ENCODE results near the gene UNC45A.

Gene UNC45A

DNA sequence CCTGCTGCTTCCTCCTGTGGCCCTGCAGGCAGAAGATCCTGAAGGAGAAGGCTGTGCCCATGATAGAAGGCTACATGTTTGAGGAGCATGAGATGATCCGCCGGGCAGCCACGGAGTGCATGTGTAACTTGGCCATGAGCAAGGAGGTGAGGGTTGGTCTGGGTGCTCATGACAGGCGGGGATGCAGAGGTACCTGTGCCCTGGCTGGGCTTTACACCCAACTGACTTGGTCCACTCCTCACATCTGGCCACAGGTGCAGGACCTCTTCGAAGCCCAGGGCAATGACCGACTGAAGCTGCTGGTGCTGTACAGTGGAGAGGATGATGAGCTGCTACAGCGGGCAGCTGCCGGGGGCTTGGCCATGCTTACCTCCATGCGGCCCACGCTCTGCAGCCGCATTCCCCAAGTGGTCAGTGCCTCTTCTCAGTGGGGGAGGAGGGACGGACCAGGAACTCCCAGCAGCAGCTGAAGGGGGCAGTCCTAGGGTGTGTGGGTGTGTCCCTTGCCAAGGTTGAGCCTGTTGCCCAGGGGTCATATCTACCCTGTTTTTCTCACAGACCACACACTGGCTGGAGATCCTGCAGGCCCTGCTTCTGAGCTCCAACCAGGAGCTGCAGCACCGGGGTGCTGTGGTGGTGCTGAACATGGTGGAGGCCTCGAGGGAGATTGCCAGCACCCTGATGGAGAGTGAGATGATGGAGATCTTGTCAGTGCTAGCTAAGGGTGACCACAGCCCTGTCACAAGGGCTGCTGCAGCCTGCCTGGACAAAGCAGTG lies 18.0 kb downstream of the UNC45A start:
- TF ChIP-seq, protein P1, sequence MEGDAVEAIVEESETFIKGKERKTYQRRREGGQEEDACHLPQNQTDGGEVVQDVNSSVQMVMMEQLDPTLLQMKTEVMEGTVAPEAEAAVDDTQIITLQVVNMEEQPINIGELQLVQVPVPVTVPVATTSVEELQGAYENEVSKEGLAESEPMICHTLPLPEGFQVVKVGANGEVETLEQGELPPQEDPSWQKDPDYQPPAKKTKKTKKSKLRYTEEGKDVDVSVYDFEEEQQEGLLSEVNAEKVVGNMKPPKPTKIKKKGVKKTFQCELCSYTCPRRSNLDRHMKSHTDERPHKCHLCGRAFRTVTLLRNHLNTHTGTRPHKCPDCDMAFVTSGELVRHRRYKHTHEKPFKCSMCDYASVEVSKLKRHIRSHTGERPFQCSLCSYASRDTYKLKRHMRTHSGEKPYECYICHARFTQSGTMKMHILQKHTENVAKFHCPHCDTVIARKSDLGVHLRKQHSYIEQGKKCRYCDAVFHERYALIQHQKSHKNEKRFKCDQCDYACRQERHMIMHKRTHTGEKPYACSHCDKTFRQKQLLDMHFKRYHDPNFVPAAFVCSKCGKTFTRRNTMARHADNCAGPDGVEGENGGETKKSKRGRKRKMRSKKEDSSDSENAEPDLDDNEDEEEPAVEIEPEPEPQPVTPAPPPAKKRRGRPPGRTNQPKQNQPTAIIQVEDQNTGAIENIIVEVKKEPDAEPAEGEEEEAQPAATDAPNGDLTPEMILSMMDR (IDR thresholded peaks at IDR 0.05; ENCODE audit: low read depth, low read length), result no peak
- DNase-seq (ENCODE audit: extremely low read depth, low read depth), result no peak

DNA sequence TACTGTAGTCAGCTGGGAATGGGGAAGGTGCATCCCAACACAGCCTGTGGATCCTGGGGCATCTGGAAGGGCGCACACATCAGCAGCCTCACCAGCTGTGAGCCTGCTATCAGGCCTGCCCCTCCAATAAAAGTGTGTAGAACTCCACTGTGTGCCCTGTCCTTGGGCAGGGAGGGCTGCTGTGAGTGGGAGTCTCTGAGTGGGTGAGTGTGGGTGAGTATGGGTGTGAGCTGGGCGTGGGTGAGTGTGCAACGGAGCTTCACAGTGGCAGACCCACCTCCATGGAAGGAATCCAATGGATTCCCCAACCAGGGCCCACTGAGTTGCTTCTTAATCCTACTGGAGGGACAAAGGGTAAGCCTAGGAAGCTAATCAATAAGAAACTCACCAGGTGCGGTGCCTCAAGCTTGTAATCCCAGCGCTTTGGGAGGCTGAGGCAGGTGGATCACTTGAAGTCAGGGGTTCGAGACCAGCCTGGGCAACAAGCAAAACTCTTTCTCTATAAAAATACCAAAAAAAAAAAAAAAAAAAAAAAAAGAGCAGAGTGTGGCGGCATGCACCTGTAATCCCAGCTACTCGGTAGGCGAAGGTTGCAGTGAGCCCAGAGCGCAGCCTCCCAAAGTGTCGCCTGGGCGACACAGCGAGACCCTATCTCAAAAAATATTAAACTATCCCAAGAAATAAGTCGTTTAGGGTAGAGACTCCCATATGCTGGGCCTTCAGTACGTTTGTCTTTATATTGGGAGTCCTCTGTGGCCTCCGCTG lies 19.0 kb downstream of the UNC45A start:
- DNase-seq (ENCODE audit: extremely low read depth, low read depth), result no peak
- TF ChIP-seq, protein P1 (IDR thresholded peaks at IDR 0.05; ENCODE audit: low read depth, low read length), result no peak

DNA sequence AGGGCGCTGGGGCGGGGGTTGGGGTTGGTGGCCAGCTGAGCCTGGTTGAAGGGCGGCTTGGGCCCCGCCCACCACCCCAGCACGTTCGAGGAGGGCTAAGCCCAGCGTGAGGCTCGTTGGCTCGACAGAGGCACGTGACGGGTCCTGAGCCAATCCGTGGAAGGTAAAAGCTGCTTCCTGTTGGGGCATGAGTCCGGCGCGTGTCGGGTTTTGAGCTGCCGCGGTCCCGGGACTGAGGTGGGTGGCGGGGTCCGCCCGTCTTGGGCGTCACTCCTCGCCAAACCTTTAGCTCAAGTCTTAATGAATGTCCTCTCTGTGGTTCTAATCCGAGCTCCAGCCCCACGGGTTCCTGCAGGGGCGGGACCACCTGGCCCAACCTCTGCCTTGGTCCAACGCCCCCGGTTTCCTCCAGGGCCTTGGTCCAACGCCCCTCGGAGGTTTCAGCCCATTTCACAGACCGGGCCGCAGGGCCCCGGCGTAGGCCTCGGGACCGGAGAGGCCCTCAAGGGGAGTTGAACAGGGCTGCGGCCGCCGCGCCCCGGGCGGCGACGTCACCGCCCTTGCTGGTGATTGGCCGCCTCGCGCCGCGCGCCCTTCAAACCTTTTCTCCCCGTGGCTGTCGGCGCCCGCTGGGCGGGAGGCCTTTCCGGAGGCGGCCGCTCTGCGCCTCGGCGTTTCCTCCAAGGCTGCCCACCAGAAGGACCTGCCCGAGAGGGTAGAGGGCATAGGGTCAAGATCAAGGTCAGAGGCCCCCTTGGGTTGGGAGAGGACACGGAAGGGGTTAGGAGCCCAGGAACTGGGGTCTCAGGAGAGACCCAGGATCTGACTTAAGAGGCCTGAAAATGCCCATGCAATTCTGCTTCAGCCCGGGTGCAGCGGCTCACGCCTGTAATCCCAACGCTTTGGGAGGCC lies 19.9 kb downstream of the UNC45A start, which contains the start of gene RCCD1:
TSS of gene RCCD1 (plus strand) at position 173 of the 912 bp plus-strand sequence. CDS start 1,851 bp downstream, outside the sequence.
- TF ChIP-seq, protein P1 (IDR thresholded peaks at IDR 0.05; ENCODE audit: low read depth, low read length), result no peak
- DNase-seq (ENCODE audit: extremely low read depth, low read depth), result peak; percentile 83

DNA sequence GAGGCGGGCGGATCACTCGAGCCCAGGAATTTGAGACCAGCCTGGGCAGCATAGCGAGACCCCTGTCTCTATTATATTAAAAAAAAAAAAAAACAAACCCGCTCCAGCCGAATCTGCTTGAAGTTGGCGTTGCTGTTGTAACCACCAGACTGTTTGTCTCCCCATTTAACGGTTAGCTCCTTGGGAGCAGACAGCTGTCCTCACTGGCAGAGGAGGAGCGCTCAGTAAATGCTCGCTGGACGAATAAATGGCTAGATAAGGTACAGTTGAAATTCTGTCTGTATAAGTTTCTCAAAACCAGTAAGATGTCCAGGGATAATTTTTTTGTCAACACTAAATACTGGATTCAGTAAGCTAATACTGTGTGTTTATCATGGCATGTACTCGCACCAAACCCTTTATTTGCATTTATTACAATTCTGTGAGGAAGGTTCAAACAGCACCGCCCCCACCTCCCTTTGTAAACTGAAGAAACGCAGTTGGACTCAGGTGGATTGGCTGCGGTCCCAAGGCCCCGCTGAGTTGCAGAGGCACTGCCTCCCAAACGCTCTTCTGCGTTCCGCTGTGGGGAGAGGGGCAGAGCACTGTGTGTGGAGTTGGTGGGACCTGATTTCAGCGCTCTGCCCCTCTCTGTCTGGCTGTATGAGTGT lies 20.7 kb downstream of the UNC45A start:
- no peak for DNase-seq (ENCODE audit: extremely low read depth, low read depth)
- TF ChIP-seq, protein P1 (IDR thresholded peaks at IDR 0.05; ENCODE audit: low read depth, low read length), result no peak

DNA sequence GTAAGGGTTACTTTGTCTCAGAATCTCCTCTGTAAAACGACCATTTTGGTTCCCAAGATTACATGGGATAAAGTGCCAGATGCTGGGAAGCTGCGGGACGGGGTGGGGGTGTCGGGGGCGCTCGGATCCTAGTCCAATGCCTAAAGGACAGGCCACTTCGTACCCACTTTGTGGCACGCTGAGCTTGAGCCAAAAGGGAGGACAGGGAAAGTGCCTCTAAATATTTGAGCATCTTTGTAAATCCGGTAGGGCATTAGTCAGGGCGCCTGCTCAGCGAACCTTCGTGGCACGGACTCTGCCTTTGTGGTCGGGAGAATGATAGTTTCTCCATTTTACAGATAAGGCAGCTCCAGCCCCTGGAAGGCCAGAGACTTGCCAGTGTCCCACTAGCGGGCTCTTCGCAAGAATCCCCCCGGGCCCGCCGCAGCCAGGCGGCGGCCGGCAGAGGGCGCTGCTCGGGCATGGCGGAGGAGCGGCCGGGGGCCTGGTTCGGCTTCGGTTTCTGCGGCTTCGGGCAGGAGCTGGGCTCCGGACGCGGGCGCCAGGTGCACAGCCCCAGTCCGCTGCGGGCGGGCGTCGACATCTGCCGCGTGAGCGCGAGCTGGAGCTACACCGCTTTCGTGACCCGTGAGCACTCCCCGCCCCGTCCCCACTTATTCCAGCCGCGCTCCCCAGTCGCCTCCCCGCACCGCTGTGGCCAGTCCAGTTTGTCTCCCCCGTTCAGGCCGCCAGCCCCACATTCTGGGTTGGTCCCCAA lies 21.4 kb downstream of the UNC45A start:
- TF ChIP-seq, protein P1 (IDR thresholded peaks at IDR 0.05; ENCODE audit: low read depth, low read length), result peak; percentile 65
- no peak for DNase-seq (ENCODE audit: extremely low read depth, low read depth)
